ENCODE measurements around the gene RIF1.
"Not testable (repeated sequence)": the region's sequence is repeated elsewhere in the genome, so short reads cannot be mapped to it uniquely, and the experiment has no call there.

Gene RIF1

GRCh38 chr2:151417650-151418049 is 7.9 kb downstream of the RIF1 start:
- DNase-seq (ENCODE audit: low read depth) = no peak

- DNase-seq (ENCODE audit: low read depth) = not testable (repeated sequence)
Measured at GRCh38 chr2:151421681-151422080, 12.0 kb downstream of the RIF1 start.

- no peak for DNase-seq (ENCODE audit: low read depth)
Measured at GRCh38 chr2:151422917-151423439, 13.3 kb downstream of the RIF1 start.

- no peak for DNase-seq (ENCODE audit: low read depth)
Measured at GRCh38 chr2:151423760-151424159, 14.1 kb downstream of the RIF1 start.

- no peak for DNase-seq (ENCODE audit: low read depth)
Measured at GRCh38 chr2:151437630-151438029, 27.9 kb downstream of the RIF1 start.

GRCh38 chr2:151438506-151438905 is 28.8 kb downstream of the RIF1 start:
- no peak for DNase-seq (ENCODE audit: low read depth)

- DNase-seq (ENCODE audit: low read depth) = no peak
Measured at GRCh38 chr2:151439127-151439526, 29.4 kb downstream of the RIF1 start.

GRCh38 chr2:151459358-151459757 is 49.7 kb downstream of the RIF1 start:
- DNase-seq (ENCODE audit: low read depth) = no peak

- DNase-seq (ENCODE audit: low read depth) = no peak
Measured at GRCh38 chr2:151465771-151466170, 56.1 kb downstream of the RIF1 start.

- DNase-seq (ENCODE audit: low read depth) = no peak
Measured at GRCh38 chr2:151470556-151470955, 60.9 kb downstream of the RIF1 start.

GRCh38 chr2:151472966-151473365 is 63.3 kb downstream of the RIF1 start:
- DNase-seq (ENCODE audit: low read depth) = no peak

GRCh38 chr2:151475071-151475470 is 65.4 kb downstream of the RIF1 start:
- DNase-seq (ENCODE audit: low read depth) = no peak

GRCh38 chr2:151476287-151476686 is 66.6 kb downstream of the RIF1 start:
- DNase-seq (ENCODE audit: low read depth) = no peak

GRCh38 chr2:151478011-151478410 is 68.3 kb downstream of the RIF1 start:
- no peak for DNase-seq (ENCODE audit: low read depth)

- no peak for DNase-seq (ENCODE audit: low read depth)
Measured at GRCh38 chr2:151481744-151482143, 72.0 kb downstream of the RIF1 start.

GRCh38 chr2:151482171-151482725 is 72.5 kb downstream of the RIF1 start:
- no peak for DNase-seq (ENCODE audit: low read depth)

GRCh38 chr2:151483546-151483945 is 73.8 kb downstream of the RIF1 start:
- DNase-seq (ENCODE audit: low read depth) = no peak

- no peak for DNase-seq (ENCODE audit: low read depth)
Measured at GRCh38 chr2:151484100-151484499, 74.4 kb downstream of the RIF1 start.

GRCh38 chr2:151486053-151486452 is 76.4 kb downstream of the RIF1 start:
- no peak for DNase-seq (ENCODE audit: low read depth)

- DNase-seq (ENCODE audit: low read depth) = no peak
Measured at GRCh38 chr2:151490276-151490675, 80.6 kb downstream of the RIF1 start.

- no peak for DNase-seq (ENCODE audit: low read depth)
Measured at GRCh38 chr2:151491496-151491895, 81.8 kb downstream of the RIF1 start.

GRCh38 chr2:151498178-151498577 is 88.5 kb downstream of the RIF1 start:
- no peak for DNase-seq (ENCODE audit: low read depth)

GRCh38 chr2:151506170-151506569 is 96.5 kb downstream of the RIF1 start:
- DNase-seq (ENCODE audit: low read depth) = no peak

GRCh38 chr2:151508519-151508918 is 98.8 kb downstream of the RIF1 start:
- DNase-seq (ENCODE audit: low read depth) = no peak

GRCh38 chr2:151518802-151519201 is 109.1 kb downstream of the RIF1 start:
- DNase-seq (ENCODE audit: low read depth) = no peak
